Measurements from ENCODE around the gene DMXL2.

DNA sequence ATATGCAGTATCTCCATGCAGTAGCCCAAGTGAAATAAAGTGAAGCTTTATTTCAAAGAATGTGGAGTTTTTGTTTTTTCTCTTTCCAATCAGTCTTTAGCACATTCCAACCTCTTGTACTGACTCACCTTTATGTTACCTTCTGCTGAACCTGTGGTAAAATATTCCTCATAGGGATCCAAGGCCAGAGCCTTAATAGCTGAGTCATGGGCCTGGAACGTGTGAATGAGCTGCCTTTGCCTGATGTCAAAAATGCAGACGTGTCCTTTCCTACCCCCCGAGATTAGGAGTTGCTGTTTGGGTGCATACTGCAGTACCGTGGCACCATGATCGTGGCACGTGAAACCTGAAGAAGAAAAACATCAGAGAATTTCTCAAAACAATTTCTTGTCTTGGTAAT, 172.6 kb downstream of the DMXL2 start:
- no peak for TF ChIP-seq ZNF41 (CRISPR knock-in tag; conservative IDR thresholded peaks at IDR 0.05)
- no peak for TF ChIP-seq TRIM28 (IDR thresholded peaks at IDR 0.05)
- TF ChIP-seq, protein P1, sequence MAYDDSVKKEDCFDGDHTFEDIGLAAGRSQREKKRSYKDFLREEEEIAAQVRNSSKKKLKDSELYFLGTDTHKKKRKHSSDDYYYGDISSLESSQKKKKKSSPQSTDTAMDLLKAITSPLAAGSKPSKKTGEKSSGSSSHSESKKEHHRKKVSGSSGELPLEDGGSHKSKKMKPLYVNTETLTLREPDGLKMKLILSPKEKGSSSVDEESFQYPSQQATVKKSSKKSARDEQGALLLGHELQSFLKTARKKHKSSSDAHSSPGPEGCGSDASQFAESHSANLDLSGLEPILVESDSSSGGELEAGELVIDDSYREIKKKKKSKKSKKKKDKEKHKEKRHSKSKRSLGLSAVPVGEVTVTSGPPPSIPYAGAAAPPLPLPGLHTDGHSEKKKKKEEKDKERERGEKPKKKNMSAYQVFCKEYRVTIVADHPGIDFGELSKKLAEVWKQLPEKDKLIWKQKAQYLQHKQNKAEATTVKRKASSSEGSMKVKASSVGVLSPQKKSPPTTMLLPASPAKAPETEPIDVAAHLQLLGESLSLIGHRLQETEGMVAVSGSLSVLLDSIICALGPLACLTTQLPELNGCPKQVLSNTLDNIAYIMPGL (CRISPR knock-in tag; IDR thresholded peaks at IDR 0.05) = no peak
- TF ChIP-seq, protein P2, sequence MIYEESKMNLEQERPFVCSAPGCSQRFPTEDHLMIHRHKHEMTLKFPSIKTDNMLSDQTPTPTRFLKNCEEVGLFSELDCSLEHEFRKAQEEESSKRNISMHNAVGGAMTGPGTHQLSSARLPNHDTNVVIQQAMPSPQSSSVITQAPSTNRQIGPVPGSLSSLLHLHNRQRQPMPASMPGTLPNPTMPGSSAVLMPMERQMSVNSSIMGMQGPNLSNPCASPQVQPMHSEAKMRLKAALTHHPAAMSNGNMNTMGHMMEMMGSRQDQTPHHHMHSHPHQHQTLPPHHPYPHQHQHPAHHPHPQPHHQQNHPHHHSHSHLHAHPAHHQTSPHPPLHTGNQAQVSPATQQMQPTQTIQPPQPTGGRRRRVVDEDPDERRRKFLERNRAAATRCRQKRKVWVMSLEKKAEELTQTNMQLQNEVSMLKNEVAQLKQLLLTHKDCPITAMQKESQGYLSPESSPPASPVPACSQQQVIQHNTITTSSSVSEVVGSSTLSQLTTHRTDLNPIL (CRISPR knock-in tag; IDR thresholded peaks at IDR 0.05) = no peak
- TF ChIP-seq, protein P3, sequence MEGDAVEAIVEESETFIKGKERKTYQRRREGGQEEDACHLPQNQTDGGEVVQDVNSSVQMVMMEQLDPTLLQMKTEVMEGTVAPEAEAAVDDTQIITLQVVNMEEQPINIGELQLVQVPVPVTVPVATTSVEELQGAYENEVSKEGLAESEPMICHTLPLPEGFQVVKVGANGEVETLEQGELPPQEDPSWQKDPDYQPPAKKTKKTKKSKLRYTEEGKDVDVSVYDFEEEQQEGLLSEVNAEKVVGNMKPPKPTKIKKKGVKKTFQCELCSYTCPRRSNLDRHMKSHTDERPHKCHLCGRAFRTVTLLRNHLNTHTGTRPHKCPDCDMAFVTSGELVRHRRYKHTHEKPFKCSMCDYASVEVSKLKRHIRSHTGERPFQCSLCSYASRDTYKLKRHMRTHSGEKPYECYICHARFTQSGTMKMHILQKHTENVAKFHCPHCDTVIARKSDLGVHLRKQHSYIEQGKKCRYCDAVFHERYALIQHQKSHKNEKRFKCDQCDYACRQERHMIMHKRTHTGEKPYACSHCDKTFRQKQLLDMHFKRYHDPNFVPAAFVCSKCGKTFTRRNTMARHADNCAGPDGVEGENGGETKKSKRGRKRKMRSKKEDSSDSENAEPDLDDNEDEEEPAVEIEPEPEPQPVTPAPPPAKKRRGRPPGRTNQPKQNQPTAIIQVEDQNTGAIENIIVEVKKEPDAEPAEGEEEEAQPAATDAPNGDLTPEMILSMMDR (IDR thresholded peaks at IDR 0.05 in 2 of 3, conservative IDR thresholded peaks at IDR 0.05 in 1 of 3; ENCODE audit: insufficient read depth in 2 of 3, low read depth in 1 of 3, low read length in 3 of 3) = no peak
- TF ChIP-seq JUN (IDR thresholded peaks at IDR 0.05; ENCODE audit: borderline replicate concordance, low read depth, low read length) = no peak
- TF ChIP-seq JUN (CRISPR knock-in tag; IDR thresholded peaks at IDR 0.05; ENCODE audit: borderline replicate concordance) = no peak
- TF ChIP-seq FOXM1 (IDR thresholded peaks at IDR 0.05; ENCODE audit: low read depth) = no peak
- no peak for TF ChIP-seq FOXM1 (CRISPR knock-in tag; IDR thresholded peaks at IDR 0.05; ENCODE audit: low read depth)
- TF ChIP-seq OTX1 (CRISPR knock-in tag; IDR thresholded peaks at IDR 0.05) = no peak
